GM18858 (cell line): ENCODE measurements around the gene DSEL.
A peak's percentile ranks its signal among the peaks of the same experiment; 100 is the strongest.

ENCODE experiments used
- ATAC-seq: cut with Tn5 transposase; IDR thresholded peaks from one replicate; pipeline ENCODE4 v1.9.1; 2021; ENCODE audit not compliant: unreplicated experiment

The DSEL gene

DNA sequence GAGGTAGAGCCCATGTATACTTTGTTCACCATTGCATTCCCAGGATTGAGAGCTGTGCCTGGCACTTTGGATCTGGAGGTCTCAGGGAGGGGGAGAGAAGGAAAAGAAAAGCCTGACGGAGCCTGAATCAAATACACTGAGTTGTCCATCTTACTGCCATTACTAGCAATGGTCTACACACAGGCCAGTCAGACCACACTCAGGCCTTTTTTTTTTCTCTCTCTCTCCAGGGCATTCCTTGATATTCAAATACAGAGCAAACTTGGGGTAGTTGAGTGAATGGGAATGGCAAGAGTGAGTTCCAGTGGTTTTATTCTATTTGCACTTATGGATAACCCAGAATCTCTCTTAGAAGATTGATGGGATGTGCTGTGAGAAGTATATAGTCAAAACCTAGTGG is 11.8 kb downstream of the DSEL start:
- ATAC-seq, result no peak

DNA sequence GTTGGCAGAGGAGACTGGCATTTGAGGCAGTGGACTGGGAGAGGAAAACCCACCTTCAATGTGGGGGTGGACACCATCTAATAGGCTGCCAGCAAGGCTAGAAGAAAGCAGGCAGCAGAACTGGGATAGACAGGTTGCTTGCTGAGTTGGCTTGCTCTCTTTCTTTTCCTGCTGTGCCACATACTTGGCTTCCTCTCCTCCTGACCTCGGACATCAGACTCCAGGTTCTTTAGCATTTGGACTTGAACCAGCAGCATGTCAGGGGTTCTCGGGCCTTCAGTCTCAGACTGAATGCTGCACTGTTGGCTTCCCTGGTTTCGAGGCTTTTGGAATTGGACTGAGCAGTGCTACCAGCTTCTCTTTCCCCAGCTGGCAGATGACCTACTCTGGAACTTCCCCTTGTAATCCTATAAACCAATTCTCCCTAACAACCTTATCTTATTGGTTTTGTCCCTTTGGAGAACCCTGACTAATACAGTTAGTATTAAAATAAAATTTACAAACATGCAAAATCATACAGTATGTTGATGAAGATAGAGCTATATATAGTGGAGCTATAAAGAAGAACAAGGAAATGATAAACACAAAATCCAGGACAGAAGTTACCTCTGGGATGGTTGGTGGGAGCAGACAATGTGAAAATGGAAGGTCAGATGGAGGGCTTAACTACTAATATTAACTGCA is 15.9 kb downstream of the DSEL start:
- no peak for ATAC-seq

DNA sequence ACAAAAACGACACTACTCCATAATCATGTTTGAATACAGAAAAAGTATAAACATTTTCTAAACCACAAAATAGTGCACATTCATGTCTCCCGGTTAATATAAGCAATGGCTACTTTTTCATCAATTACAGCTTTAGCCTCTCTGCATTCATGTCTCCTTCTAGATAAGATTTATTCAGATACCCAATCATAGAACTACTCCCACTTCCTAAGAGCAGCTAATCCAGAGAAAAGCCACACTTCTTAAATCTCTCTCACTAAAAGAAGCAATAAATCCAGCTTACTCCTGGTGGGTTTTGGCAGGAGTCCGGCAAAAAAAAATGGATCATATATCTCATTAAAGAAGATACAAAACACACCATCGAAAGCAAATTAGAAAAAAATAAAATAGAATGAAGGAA is 20.1 kb downstream of the DSEL start:
- no peak for ATAC-seq

DNA sequence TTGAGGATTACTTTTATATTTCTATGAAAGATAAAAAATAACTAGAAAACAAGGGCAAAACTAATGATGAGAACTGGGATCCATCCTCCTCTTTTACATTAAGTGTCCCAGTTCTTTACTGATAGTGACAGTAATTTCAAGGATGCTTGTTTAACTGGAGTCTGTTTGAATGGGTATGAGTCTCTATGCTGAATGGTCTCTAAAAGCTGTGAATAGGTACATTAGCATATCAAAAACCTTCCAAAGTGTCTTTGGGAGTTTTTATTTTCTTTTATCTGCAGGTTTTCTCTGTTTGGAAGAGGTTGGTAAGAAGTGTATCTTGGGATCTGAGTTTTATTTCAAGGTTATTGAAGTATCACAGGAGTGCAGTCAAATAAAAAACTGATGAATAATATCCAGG is 30.0 kb downstream of the DSEL start:
- no peak for ATAC-seq

DNA sequence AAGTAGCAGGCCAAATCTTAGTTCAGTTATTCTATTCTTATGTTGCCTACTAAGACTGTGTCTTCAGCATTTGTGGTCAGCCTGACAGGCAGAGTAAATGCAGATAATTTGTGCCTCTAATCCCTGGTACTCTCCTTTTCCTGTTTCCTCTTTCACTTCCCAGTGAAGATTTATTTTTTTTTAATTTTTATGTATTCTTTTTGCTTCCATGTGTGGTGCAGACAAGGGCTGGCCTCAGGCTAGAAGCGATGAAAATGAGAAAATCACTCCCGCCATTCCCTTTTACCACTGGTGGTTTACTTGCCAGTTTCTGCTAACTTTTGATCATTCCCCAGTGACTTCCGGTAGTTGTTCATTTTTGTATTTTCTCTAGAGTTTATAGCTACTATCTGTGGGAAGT is 30.9 kb downstream of the DSEL start:
- ATAC-seq, result no peak

DNA sequence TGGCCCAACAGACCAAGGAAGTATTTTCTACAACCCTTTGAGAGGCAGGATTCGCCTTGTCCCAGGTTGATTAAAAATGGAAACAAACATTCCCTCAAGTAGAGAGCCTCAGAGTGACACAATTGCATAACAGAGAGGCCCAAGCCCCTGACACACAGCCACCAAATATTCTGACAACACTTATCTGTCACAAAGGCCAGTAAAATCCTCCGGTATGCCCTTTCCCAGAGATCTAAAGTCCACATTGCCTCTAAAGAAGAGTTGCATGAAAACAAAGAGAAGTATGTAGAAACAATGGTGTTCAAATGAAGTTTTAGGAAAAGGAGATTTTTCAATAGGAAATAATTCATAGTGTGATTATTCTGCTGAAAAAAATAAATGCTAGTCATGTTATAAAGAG is 32.1 kb downstream of the DSEL start:
- no peak for ATAC-seq

DNA sequence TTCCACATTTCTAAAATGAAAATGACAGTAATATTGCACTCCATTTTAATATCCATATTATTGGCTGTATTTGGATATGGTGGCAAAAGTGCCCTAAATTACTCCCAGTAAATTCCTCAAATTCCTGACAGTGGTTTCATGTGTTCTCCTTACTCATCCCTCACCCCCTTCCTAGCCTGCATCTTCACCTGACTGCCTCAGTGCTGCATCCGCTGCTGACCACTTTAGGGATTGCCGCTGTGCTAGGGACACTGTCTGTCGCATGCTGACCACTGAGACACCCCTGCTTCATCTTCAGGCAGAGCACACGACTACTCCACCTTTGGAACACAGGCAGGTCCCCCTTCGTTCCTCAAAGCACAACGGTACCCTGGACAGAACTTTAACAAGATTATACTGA is 32.6 kb downstream of the DSEL start:
- no peak for ATAC-seq

DNA sequence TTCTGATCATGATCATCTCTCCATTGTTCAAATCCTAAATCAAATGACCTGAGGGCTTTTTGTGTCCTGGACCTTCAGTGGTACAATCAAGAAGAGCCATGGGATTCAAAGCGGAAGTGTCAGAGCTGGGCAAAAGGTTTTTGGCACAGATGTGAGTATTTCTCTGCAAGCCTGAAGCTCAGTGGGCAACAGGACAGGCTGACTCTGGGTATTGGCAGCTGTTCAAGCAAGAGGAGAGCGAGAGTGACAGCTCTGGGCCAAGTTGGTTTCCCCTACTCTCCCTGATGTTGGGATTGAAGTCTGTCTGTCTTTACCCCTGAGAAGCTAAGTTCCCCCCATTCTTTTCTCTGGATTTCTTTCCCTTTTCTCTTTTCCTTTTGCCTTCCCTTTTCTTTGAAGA is 33.3 kb downstream of the DSEL start:
- no peak for ATAC-seq

DNA sequence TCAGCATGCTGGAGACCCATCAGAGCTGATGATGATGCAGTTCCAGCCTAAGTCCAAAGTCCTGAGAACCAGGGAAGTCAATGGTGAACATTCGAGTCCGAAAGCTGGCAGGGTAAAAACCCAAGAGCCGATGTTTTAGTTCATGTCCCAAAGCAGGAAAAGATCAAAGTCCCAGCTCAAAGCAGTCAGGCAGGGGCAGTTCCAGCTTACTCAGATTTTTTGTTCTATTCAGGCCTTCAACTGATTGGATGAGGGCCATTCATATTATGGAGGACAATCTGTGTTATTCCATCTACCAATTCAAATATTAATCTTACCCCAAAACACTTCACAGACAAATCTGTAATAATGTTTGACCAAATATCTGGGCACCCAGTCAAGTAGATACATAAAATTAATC is 38.3 kb downstream of the DSEL start:
- no peak for ATAC-seq

DNA sequence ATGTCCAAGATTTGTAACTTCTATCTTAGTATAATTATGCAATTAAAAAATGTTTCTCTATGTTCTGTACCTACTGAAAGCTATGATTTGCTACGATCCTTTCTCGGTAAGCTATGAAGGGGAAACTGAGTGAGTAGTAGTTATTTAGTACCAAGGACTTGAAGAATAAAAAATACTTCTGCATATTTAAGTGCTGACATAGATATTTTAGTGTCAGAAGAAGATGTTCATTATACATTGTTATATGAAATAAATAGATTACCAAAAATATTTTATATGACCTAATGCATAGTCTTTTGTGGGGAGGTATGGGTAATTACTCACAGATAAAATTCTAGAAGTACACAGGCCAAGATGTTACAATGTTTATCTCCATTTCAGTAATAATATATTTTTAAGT is 39.0 kb downstream of the DSEL start:
- no peak for ATAC-seq

DNA sequence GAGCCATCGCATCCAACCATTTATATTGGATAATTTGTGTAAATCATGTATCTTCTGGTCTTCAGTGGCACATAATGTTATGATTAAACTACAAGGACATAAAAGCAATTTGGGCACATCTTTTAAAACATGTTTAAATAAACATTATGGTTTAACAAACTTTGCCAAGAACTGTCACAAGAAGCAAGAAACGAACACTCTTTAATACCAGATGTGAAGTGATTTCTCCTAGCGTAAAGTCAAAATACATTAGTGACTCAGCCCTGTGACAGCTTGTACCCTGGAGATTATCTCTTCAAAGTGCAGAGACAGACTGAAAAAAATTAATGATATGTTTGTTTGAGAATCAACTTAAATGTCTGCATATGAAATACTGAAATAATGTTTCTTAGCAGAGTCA is 39.9 kb downstream of the DSEL start:
- ATAC-seq, result no peak

DNA sequence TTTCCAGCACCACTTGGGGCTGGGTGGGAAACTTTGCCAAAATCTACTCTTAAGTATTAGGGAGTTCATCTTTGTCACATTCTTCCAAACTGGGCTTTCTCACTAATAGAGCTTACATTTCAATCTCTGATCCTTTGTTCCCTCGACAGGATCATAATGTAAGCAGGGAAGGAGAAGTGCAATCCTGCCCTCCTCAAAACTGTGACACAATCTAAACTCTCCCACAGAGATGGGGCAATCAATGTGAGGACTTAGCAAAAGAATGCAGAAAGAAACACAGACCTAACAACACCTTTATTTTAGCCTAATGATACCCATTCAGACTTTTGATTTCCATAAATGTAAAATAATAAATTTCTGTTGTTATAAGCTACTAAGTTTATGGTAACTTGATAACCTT is 40.8 kb downstream of the DSEL start:
- ATAC-seq, result no peak

DNA sequence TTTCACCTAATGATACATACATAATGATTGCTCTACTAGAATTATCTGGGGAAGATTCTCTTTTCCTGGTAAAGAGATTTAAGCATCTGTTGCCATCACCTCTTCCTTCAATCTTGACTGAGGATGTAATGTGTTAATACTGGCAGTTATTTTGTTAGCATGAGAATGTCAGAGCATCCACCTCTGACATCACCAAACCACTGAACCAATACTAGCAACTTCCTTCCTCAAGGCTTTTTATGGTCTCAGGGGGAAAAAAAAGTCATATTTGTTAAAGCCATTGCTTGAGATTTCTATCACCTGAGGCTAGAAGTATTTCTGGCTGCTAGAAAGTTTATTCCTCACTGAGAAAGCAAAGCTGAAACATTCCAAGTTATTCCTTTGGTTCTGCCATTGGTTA is 48.5 kb downstream of the DSEL start:
- no peak for ATAC-seq

DNA sequence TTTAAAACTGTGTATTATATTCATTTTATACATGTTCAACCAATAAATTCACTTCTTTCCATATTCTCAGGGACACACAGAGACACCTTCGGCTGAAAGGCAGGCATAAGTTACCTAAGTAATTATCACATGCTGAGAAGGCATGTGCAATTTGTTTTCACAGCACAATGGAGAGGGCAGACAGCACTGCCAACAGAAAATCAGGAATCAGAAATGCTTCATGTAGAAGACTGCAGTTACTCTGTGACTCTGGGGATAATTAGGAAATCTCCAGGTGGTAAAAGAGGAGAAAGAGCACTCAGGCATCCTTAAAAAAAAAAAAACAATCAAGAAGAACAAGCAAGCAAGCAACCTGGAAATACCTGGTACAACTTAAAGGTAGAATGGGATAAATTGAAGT is 49.3 kb downstream of the DSEL start:
- no peak for ATAC-seq

DNA sequence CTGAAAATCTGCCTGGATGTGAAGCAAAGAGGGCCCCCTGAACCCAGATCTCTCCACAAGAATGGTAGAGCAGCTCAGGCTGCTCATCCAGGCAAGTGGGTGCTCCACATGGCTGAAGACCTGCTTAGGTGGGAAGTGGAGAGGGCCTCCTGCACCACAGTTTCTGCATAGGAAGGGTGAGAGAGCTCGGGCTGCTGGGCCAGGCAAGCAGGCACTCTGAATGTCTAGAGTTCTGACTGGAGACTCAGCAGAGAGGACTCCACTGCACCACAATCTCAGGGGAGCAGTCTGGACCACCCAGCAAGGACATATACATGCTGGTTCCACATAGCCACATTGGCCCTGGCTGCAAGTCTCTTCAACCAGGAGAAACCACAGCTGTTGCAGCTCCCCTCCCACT is 52.0 kb downstream of the DSEL start:
- no peak for ATAC-seq

DNA sequence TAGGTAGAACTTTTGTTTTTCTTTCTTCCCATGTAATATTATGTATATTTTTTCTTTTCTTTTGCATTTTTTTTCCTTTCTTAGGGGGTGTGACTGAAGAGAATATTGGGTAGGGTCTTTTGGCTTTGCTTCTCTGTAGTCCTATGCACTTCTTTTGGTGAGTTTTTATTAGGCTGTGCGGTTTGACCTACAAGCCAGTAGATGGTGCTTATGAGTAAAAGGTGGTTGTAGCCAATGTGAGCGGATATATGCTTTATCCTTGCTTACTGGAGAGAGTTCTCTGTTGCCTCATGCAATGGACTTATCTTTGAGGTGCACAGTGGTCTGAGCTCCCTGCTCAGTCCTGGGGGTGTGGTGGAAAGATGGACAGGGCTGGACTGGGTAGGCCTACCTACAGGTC is 52.7 kb downstream of the DSEL start:
- peak; percentile 46 for ATAC-seq

DNA sequence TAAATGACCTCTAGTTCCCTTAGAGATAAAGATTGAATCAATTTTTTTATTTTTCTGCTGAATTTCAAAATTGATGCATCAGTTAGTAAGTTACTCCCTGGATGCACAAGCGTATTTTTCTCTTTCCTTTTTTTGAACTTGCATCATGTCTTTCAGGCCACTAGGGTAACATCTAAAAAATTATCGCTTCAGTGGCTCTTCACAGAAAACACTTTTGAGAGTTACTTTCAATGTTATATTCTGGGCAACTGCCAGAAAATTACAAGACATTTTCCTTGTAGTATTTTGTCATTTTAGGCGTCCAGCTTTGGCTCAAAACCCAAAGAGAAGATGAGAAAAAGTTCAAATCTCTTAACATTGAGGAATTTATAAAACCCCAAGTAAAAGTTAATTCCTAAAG is 59.8 kb downstream of the DSEL start:
- ATAC-seq, result no peak
